Endothelial cell of umbilical vein (primary cell): ENCODE results near the gene DESI1. TPM values are rescaled to one million over a fixed set of nuclear protein-coding genes. Genes with fewer than 3 reads are reported as not detected.
"Not testable (repeated sequence)": the region's sequence is repeated elsewhere in the genome, so short reads cannot be mapped to it uniquely, and the experiment has no call there.

Experiments used
- BruUV-seq: library from RNA; stranded (reverse); fragments of 400-500 nt; replicated peaks from 2 replicates; lab custom pipeline; 2021; lab: Mats Ljungman, UMichigan
- CTCF ChIA-PET: fragments of 300-600, 350-600 bp; sonication (Branson Sonifier 250); formaldehyde crosslinking; loops from one replicate; lab custom pipeline; 2021; ENCODE audit warnings: antibody characterized with exemption, inconsistent platforms; lab: Charles Lee
- POLR2A ChIA-PET: fragments of 300-600, 350-600 bp; sonication (Branson Sonifier 250); formaldehyde crosslinking; loops from one replicate; lab custom pipeline; 2021; ENCODE audit warnings: antibody characterized with exemption, inconsistent platforms; lab: Charles Lee
- DNase-seq: peaks from one replicate; pipeline ENCODE4 v3.0.0-alpha.2; 2011; ENCODE audit warnings: low read depth, low spot score
- FAIRE-seq: peaks from 2 replicates; lab custom pipeline; 2011; peaks lifted over from hg19 to GRCh38; lab: Jason Lieb, UNC
- H2AFZ ChIP-seq: 2 replicates; pipeline ENCODE4 v1.6.0; 2012; ENCODE audit warnings: low read depth, low read length, control low read depth, inconsistent platforms
- H3K27ac ChIP-seq: 2 replicates; pipeline ENCODE4 v1.5.1; 2011; ENCODE audit warnings: low read depth, mild to moderate bottlenecking, control low read depth, low read length, moderate library complexity; ENCODE audit not compliant: insufficient read depth
- H3K27me3 ChIP-seq, 2 experiments: 2 replicates each; pipeline versions ENCODE4 v1.6.0 to v1.6.1; 2011; ENCODE audit warnings: low read length in 2 of 2, mixed read lengths in 1 of 2; ENCODE audit not compliant: control insufficient read depth in 2 of 2, insufficient read depth in 2 of 2
- H3K36me3 ChIP-seq, 2 experiments: 2 replicates in 1 of 2; 3 replicates in 1 of 2; pipeline ENCODE4 v1.5.1; 2011; ENCODE audit warnings: low read length in 2 of 2, mild to moderate bottlenecking in 1 of 2, moderate library complexity in 1 of 2; ENCODE audit not compliant: control insufficient read depth in 2 of 2, insufficient read depth in 2 of 2; ENCODE audit errors: extremely low read depth in 1 of 2
- H3K4me1 ChIP-seq: 3 replicates; pipeline ENCODE4 v1.5.1; 2011; ENCODE audit warnings: mild to moderate bottlenecking, low read length; ENCODE audit not compliant: control insufficient read depth, insufficient read depth; ENCODE audit errors: extremely low read depth
- H3K4me2 ChIP-seq: 2 replicates; pipeline ENCODE4 v1.6.1; 2011; ENCODE audit warnings: low read length, control low read depth, mixed read lengths; ENCODE audit not compliant: insufficient read depth
- H3K4me3 ChIP-seq, 3 experiments: fragments of 200-600 bp in 1 of 3; sonication (generic), shearing (Covaris generic) in 1 of 3; replicated peaks in 1 of 3; 2 replicates each; pipeline ENCODE4 v1.5.1; 2011 to 2016; ENCODE audit warnings: control low read depth in 3 of 3, low read length in 3 of 3, mild to moderate bottlenecking in 2 of 3, inconsistent platforms in 1 of 3, low read depth in 1 of 3, moderate library complexity in 1 of 3; ENCODE audit not compliant: insufficient read depth in 1 of 3
- H3K79me2 ChIP-seq: 2 replicates; pipeline ENCODE4 v1.6.0; 2012; ENCODE audit warnings: low read length, inconsistent platforms; ENCODE audit not compliant: control insufficient read depth, insufficient read depth
- H3K9ac ChIP-seq: replicated peaks from 2 replicates; pipeline ENCODE3; 2011; ENCODE audit warnings: low read length, control low read depth; ENCODE audit not compliant: insufficient read depth; ENCODE audit errors: extremely low read depth
- H3K9me1 ChIP-seq: replicated peaks from 3 replicates; pipeline ENCODE4 v1.6.0; 2011; ENCODE audit warnings: mild to moderate bottlenecking, low read length; ENCODE audit not compliant: control insufficient read depth, insufficient read depth; ENCODE audit errors: extremely low read depth
- H3K9me3 ChIP-seq: replicated peaks from 2 replicates; pipeline ENCODE4 v1.5.1; 2012; ENCODE audit warnings: low read length, inconsistent platforms; ENCODE audit not compliant: control insufficient read depth, insufficient read depth
- H4K20me1 ChIP-seq: replicated peaks from 2 replicates; pipeline ENCODE3; 2011; ENCODE audit warnings: mild to moderate bottlenecking, low read length; ENCODE audit not compliant: control insufficient read depth, insufficient read depth; ENCODE audit errors: extremely low read depth
- EZH2 ChIP-seq: IDR thresholded peaks from 2 replicates; pipeline ENCODE4 v1.6.1; 2012; ENCODE audit warnings: borderline replicate concordance, low read depth, mild to moderate bottlenecking, moderate library complexity, low read length, inconsistent platforms; ENCODE audit not compliant: severe bottlenecking
- FOS ChIP-seq: IDR thresholded peaks from 2 replicates; pipeline ENCODE4 v1.6.1; 2011; ENCODE audit warnings: mild to moderate bottlenecking, low read length, moderate library complexity, borderline replicate concordance; ENCODE audit not compliant: insufficient read depth
- GATA2 ChIP-seq: IDR thresholded peaks from 2 replicates; pipeline ENCODE4 v1.7.0; 2011; ENCODE audit warnings: low read depth, mild to moderate bottlenecking, moderate library complexity, mixed read lengths, low read length; ENCODE audit not compliant: insufficient read length, insufficient read depth
- JUN ChIP-seq: IDR thresholded peaks from 2 replicates; pipeline ENCODE4 v1.6.1; 2011; ENCODE audit warnings: borderline replicate concordance, low read depth; ENCODE audit not compliant: insufficient read length, insufficient read depth
- MYC ChIP-seq: IDR thresholded peaks from one replicate; pipeline ENCODE4 v1.6.1; 2011; ENCODE audit warnings: mild to moderate bottlenecking, low read depth, low read length
- POLR2A ChIP-seq: IDR thresholded peaks from 2 replicates; pipeline ENCODE4 v1.6.1; 2012; ENCODE audit warnings: low read depth, mild to moderate bottlenecking, control low read depth, low read length
- POLR2AphosphoS5 ChIP-seq: IDR thresholded peaks from 2 replicates; pipeline ENCODE4 v1.6.1; 2012; ENCODE audit warnings: low read depth, mild to moderate bottlenecking, control low read depth, low read length, moderate library complexity; ENCODE audit not compliant: insufficient read depth
- dilution Hi-C: fragments of 300-500 bp; cut with MboI; formaldehyde crosslinking; loops from one replicate; pipeline ENCODE4 v1.15.0; 2019; ENCODE audit warnings: low sequenced_read_pairs; ENCODE audit not compliant: extremely low pct_ligation_motif_present
- intact Hi-C: fragments of 100-400 bp; cut with micrococcal nuclease; formaldehyde crosslinking; loops from one replicate; pipeline ENCODE4 v1.10.0; 2022
- polyA plus RNA-seq, 4 experiments: library from polyadenylated mRNA; depleted of rRNA in 3 of 4; stranded (reverse) in 3 of 4; unstranded in 1 of 4; fragments of >200 nt; gene quantifications; 2 replicates each; pipeline versions ENCODE4 v1.2.1 to v1.2.3, GENCODE V29; 2011 to 2012; ENCODE audit warnings: missing spikeins in 1 of 4
- total RNA-seq: library from RNA; stranded (reverse); gene quantifications from 2 replicates; pipeline ENCODE4 v1.2.3, GENCODE V29; 2021
- TF ChIP-seq, protein P1 (sequence below): IDR thresholded peaks from 2 replicates; pipeline ENCODE4 v1.6.1; 2011; ENCODE audit not compliant: insufficient read depth, insufficient read length
- TF ChIP-seq, protein P2 (sequence below), 2 donors: IDR thresholded peaks; 1 replicate in 1 of 2; 2 replicates in 1 of 2; pipeline ENCODE4 v1.5.1; 2011; ENCODE audit warnings: low read length in 2 of 2, mild to moderate bottlenecking in 2 of 2, moderate library complexity in 2 of 2, control low read depth in 1 of 2, inconsistent platforms in 1 of 2, low read depth in 1 of 2; ENCODE audit not compliant: insufficient read depth in 1 of 2; ENCODE audit errors: extremely low read depth in 1 of 2

DESI1 gene
- total and polyA plus RNA-seq, 2 donors (not counting 3 experiments of a cell fraction or from before 2014, with no cell fraction given), result 36.8 to 59.1 TPM

DNA sequence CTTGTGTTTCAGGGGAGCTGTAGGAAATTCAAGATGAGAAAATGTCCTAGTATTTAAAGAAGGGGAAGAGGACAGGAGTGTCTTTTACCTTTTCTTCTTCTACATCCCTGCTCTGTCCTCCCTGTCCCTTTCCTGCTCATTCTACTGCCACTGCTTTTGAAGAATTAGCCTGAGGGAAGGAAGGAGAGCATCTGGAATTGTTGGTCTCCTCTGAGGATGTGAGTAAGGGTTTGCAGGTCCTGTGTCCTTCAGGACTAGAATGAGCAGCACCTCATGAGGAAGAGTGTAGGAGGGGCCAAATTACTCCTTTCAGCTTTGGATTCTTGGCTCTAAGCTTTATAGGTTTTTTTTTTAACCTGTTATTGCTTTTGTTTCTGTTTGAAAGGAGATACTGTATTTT, 43.6 kb upstream of the DESI1 start:
- dilution Hi-C loops (no loop called here), intact Hi-C loops (no loop called here)
- Histone ChIP-seq H3K9ac (no peak overlapping the region), H3K9me3 (no peaks in the 10 kb centered on the region), H3K36me3 (peaks cover 23 to 36% of the 10 kb centered on the region in 2 experiments), H3K4me1 (peaks cover 14% of the 10 kb centered on the region), H2AFZ (no peak overlapping the region), H3K79me2 (no peaks in the 10 kb centered on the region), H4K20me1 (no peaks in the 10 kb centered on the region), H3K4me2 (no peak overlapping the region), H3K27me3 (no peaks in the 10 kb centered on the region), H3K9me1 (no peaks in the 10 kb centered on the region), H3K4me3 (no peak overlapping the region), H3K27ac (no peak overlapping the region)
- no TSS peak for BruUV-seq
- POLR2A ChIA-PET, result interaction anchor here (1.2 kb wide), 1 partner anchor 24 kb away, joined by 3 read pairs; the partner anchor contains the start of gene SNU13
- no peak for DNase-seq
- FAIRE-seq, result no peak
- TF ChIP-seq POLR2A (no peak), POLR2AphosphoS5 (no peak), GATA2 (no peak), JUN (no peak), EZH2 (no peak), MYC (no peak), FOS (no peak)
- TF ChIP-seq, protein P1, sequence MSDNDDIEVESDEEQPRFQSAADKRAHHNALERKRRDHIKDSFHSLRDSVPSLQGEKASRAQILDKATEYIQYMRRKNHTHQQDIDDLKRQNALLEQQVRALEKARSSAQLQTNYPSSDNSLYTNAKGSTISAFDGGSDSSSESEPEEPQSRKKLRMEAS, result no peak
- TF ChIP-seq, protein P2, sequence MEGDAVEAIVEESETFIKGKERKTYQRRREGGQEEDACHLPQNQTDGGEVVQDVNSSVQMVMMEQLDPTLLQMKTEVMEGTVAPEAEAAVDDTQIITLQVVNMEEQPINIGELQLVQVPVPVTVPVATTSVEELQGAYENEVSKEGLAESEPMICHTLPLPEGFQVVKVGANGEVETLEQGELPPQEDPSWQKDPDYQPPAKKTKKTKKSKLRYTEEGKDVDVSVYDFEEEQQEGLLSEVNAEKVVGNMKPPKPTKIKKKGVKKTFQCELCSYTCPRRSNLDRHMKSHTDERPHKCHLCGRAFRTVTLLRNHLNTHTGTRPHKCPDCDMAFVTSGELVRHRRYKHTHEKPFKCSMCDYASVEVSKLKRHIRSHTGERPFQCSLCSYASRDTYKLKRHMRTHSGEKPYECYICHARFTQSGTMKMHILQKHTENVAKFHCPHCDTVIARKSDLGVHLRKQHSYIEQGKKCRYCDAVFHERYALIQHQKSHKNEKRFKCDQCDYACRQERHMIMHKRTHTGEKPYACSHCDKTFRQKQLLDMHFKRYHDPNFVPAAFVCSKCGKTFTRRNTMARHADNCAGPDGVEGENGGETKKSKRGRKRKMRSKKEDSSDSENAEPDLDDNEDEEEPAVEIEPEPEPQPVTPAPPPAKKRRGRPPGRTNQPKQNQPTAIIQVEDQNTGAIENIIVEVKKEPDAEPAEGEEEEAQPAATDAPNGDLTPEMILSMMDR (IDR thresholded peaks at IDR 0.05; ENCODE audit: extremely low read depth in 1 of 2, insufficient read depth in 1 of 2, low read depth in 1 of 2, low read length in 2 of 2), result no peak
- CTCF ChIA-PET, result interaction anchor here (1.3 to 1.6 kb wide), 3 partner anchors 14 to 277 kb away, joined by 3 to 8 read pairs (median 4); no protein-coding TSS in a partner anchor

DNA sequence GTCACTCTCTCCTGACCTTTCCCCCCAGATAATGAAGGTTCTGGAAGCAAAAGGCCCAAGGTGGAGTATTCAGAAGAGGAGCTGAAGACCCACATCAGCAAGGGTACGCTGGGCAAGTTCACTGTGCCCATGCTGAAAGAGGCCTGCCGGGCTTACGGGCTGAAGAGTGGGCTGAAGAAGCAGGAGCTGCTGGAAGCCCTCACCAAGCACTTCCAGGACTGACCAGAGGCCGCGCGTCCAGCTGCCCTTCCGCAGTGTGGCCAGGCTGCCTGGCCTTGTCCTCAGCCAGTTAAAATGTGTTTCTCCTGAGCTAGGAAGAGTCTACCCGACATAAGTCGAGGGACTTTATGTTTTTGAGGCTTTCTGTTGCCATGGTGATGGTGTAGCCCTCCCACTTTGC, 42.8 kb upstream of the DESI1 start:
- Histone ChIP-seq H3K4me1 (peaks cover 10% of the 10 kb centered on the region), H3K36me3 (peaks cover 23 to 36% of the 10 kb centered on the region in 2 experiments)
- H3K9ac ChIP-seq, BruUV-seq, FAIRE-seq, H3K4me3 ChIP-seq, H3K4me2 ChIP-seq, H3K9me3 ChIP-seq, H3K27me3 ChIP-seq, intact Hi-C loops, H2AFZ ChIP-seq, H4K20me1 ChIP-seq, H3K79me2 ChIP-seq, H3K27ac ChIP-seq, DNase-seq, H3K9me1 ChIP-seq, dilution Hi-C loops: not testable (repeated sequence)
- POLR2A ChIA-PET, result interaction anchor here (1.2 kb wide), 1 partner anchor 25 kb away, joined by 3 read pairs; the partner anchor contains the start of gene SNU13
- CTCF ChIA-PET, result interaction anchor here (0.8 to 1.6 kb wide), 4 partner anchors 9 to 277 kb away, joined by 3 to 8 read pairs (median 4); no protein-coding TSS in a partner anchor
